ENCODE data around the gene FASTKD3.

- TF ChIP-seq CTCF (conservative IDR thresholded peaks at IDR 0.05 in 1 of 2, IDR thresholded peaks at IDR 0.05 in 1 of 2; ENCODE audit: low read depth in 1 of 2, low read length in 2 of 2) (no peak), EZH2 (IDR thresholded peaks at IDR 0.05; ENCODE audit: low read length, missing control alignments) (no peak)
Observed at GRCh38 chr5:7855611-7856010, 13.2 kb downstream of the FASTKD3 start.

All from fibroblast of lung (primary cell).